ENCODE results near the gene VTI1B. TPM values are rescaled to one million over a fixed set of nuclear protein-coding genes. Genes with fewer than 3 reads are reported as not detected.

The VTI1B gene
- total and polyA plus RNA-seq, 2 experiments from 2014 or later = 44.7 to 96.1 TPM

- Histone ChIP-seq H3K4me1 (ENCODE audit: insufficient read depth) (peaks cover 14% of the 10 kb centered on the region; the same call in 1 of the 2 replicates), H3K4me2 (no peak overlapping the region), H4K20me1 (replicated peaks; ENCODE audit: insufficient read depth) (no peaks in the 10 kb centered on the region; the same call in 1 of the 2 replicates), H3K36me3 (ENCODE audit: insufficient read depth) (no peaks in the 10 kb centered on the region), H3F3A (replicated peaks; ENCODE audit: low read depth) (no peaks in the 10 kb centered on the region), H3K79me2 (replicated peaks; ENCODE audit: insufficient read depth) (no peaks in the 10 kb centered on the region), H3K27ac (ENCODE audit: low read depth) (no peak overlapping the region), H2AFZ (no peak overlapping the region), H3K4me3 (no peak overlapping the region), H3K9me2 (ENCODE audit: insufficient read depth) (no peaks in the 10 kb centered on the region), H3K27me3 (ENCODE audit: insufficient read depth) (peaks cover 99% of the 10 kb centered on the region)
- TF ChIP-seq ETS1 (IDR thresholded peaks at IDR 0.05) (no peak), ZNF114 (CRISPR knock-in tag; IDR thresholded peaks at IDR 0.05) (no peak), ZNF331 (CRISPR knock-in tag; IDR thresholded peaks at IDR 0.05; ENCODE audit: low read depth) (no peak), REST (IDR thresholded peaks at IDR 0.05; ENCODE audit: unreplicated experiment) (no peak), NANOG (IDR thresholded peaks at IDR 0.05; ENCODE audit: borderline replicate concordance) (no peak), EZH2 (IDR thresholded peaks at IDR 0.05; ENCODE audit: low read depth, unreplicated experiment) (no peak), EZH2phosphoT487 (IDR thresholded peaks at IDR 0.05; ENCODE audit: unreplicated experiment) (no peak), CREB1 (CRISPR knock-in tag; IDR thresholded peaks at IDR 0.05; ENCODE audit: low read depth) (no peak), STAT1 (IDR thresholded peaks at IDR 0.05; ENCODE audit: unreplicated experiment) (no peak), JUNB (IDR thresholded peaks at IDR 0.05; ENCODE audit: unreplicated experiment) (no peak), CTCF (conservative IDR thresholded peaks at IDR 0.05; ENCODE audit: low read depth in 2 of 2) (no peak), ZNF462 (CRISPR knock-in tag; IDR thresholded peaks at IDR 0.05) (no peak)
- ATAC-seq (no peak), DNase-seq (ENCODE audit: low spot score) (no peak)
- peaks cover 74% of the 10 kb centered on the region for H3K27me3 Mint-ChIP-seq (ENCODE audit: insufficient read depth, low read depth, poor library complexity)
- no peaks in the 10 kb centered on the region for H3K9me3 Mint-ChIP-seq
- peaks cover 20% of the 10 kb centered on the region for H3K4me1 Mint-ChIP-seq
- no peak overlapping the region for H3K27ac Mint-ChIP-seq
- no peak overlapping the region for H3K4me3 Mint-ChIP-seq
- no peaks in the 10 kb centered on the region for H3K36me3 Mint-ChIP-seq (ENCODE audit: low read depth)
These were observed 63.9 kb downstream of the VTI1B start for GRCh38 chr14:67610491-67610890.
